GM12878 (cell line): ENCODE results near the gene METTL1.

ENCODE experiments used
- YY1 ChIP-seq: IDR thresholded peaks from 2 replicates; pipeline ENCODE4 v1.6.1; 2011; ENCODE audit warnings: low read depth, mild to moderate bottlenecking, low read length
- TF ChIP-seq, protein P1 (sequence below), 3 experiments: IDR thresholded peaks in 2 of 3; conservative IDR thresholded peaks in 1 of 3; 2 replicates each; pipeline ENCODE4 v1.5.1; 2011; ENCODE audit warnings: low read depth in 3 of 3, low read length in 3 of 3, mild to moderate bottlenecking in 3 of 3, control low read depth in 2 of 3, moderate library complexity in 2 of 3, inconsistent platforms in 1 of 3, mixed read lengths in 1 of 3; ENCODE audit not compliant: control insufficient read depth in 2 of 3, insufficient read depth in 1 of 3; ENCODE audit errors: extremely low read depth in 1 of 3

DNA sequence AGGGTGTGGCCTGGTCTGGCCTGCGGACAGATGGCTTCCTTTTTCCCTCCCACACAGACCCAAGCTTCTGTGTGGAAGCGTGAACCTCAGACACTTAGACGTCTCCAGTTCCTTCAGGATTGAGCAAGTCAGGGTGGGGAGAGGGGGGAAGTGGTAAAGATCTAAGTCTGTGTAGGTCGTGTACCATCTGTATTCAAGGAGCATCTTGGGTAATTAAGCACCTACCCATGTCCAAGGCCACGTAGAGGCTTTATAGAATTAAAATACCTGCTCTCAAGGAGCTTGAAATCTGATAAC is 44.9 kb upstream of the METTL1 start:
- no peak for TF ChIP-seq YY1
- TF ChIP-seq, protein P1, sequence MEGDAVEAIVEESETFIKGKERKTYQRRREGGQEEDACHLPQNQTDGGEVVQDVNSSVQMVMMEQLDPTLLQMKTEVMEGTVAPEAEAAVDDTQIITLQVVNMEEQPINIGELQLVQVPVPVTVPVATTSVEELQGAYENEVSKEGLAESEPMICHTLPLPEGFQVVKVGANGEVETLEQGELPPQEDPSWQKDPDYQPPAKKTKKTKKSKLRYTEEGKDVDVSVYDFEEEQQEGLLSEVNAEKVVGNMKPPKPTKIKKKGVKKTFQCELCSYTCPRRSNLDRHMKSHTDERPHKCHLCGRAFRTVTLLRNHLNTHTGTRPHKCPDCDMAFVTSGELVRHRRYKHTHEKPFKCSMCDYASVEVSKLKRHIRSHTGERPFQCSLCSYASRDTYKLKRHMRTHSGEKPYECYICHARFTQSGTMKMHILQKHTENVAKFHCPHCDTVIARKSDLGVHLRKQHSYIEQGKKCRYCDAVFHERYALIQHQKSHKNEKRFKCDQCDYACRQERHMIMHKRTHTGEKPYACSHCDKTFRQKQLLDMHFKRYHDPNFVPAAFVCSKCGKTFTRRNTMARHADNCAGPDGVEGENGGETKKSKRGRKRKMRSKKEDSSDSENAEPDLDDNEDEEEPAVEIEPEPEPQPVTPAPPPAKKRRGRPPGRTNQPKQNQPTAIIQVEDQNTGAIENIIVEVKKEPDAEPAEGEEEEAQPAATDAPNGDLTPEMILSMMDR (IDR thresholded peaks at IDR 0.05 in 2 of 3, conservative IDR thresholded peaks at IDR 0.05 in 1 of 3; ENCODE audit: control insufficient read depth in 2 of 3, extremely low read depth in 1 of 3, insufficient read depth in 1 of 3, low read depth in 3 of 3, low read length in 3 of 3): no peak
